GM12878 (cell line): Measurements from ENCODE around the gene ITGAL. TPM values are rescaled to one million over a fixed set of nuclear protein-coding genes. Genes with fewer than 3 reads are reported as not detected.

Source experiments
- BCL11A ChIP-seq: IDR thresholded peaks from 2 replicates; pipeline ENCODE4 v1.6.1; 2011; ENCODE audit warnings: low read depth, low read length
- E2F4 ChIP-seq: IDR thresholded peaks from 2 replicates; pipeline ENCODE4 v1.6.1; 2012; ENCODE audit warnings: low read depth, low read length, improper control_type of control experiment
- ESRRA ChIP-seq: IDR thresholded peaks from 2 replicates; pipeline ENCODE4 v1.6.1; 2012; ENCODE audit warnings: mild to moderate bottlenecking, low read length, improper control_type of control experiment
- EZH2 ChIP-seq: IDR thresholded peaks from 2 replicates; pipeline ENCODE4 v1.6.1; 2012; ENCODE audit warnings: low read depth, mild to moderate bottlenecking, control low read depth, inconsistent platforms, low read length, borderline replicate concordance; ENCODE audit not compliant: control insufficient read depth
- HDAC2 ChIP-seq: fragments of 200-600 bp; sonication (generic); IDR thresholded peaks from 2 replicates; pipeline ENCODE4 v1.6.1; 2017
- NFXL1 ChIP-seq: fragments of 450-650 bp; IDR thresholded peaks from 2 replicates; pipeline ENCODE4 v1.6.1; 2017; ENCODE audit warnings: antibody characterized with exemption, mild to moderate bottlenecking, borderline replicate concordance
- PBX3 ChIP-seq: IDR thresholded peaks from 2 replicates; pipeline ENCODE4 v1.6.1; 2011; ENCODE audit warnings: mild to moderate bottlenecking, low read depth, low read length, moderate library complexity; ENCODE audit not compliant: insufficient replicate concordance
- RAD21 ChIP-seq: IDR thresholded peaks from 2 replicates; pipeline ENCODE4 v1.6.1; 2011; ENCODE audit warnings: mild to moderate bottlenecking, low read depth, low read length, moderate library complexity; ENCODE audit not compliant: insufficient read depth
- RCOR1 ChIP-seq: conservative IDR thresholded peaks from 2 replicates; pipeline ENCODE4 v1.6.1; 2012; ENCODE audit warnings: low read depth, low read length, improper control_type of control experiment
- SIN3A ChIP-seq: IDR thresholded peaks from 2 replicates; pipeline ENCODE4 v1.6.1; 2012; ENCODE audit warnings: low read depth, low read length, improper control_type of control experiment
- SREBF2 ChIP-seq: IDR thresholded peaks from 2 replicates; pipeline ENCODE4 v1.6.1; 2012; ENCODE audit warnings: mild to moderate bottlenecking, low read length
- TBL1XR1 ChIP-seq: IDR thresholded peaks from 2 replicates; pipeline ENCODE4 v1.6.1; 2012; ENCODE audit warnings: low read depth, low read length, improper control_type of control experiment
- TCF7 ChIP-seq: IDR thresholded peaks from 2 replicates; pipeline ENCODE4 v1.6.1; 2014; ENCODE audit warnings: antibody characterized with exemption, borderline replicate concordance
- USF1 ChIP-seq: IDR thresholded peaks from 2 replicates; pipeline ENCODE4 v1.6.1; 2011; ENCODE audit warnings: borderline replicate concordance, low read depth, mild to moderate bottlenecking, moderate library complexity, mixed read lengths, low read length; ENCODE audit not compliant: insufficient read depth; ENCODE audit errors: extremely low read length
- ZBED1 ChIP-seq: IDR thresholded peaks from 2 replicates; pipeline ENCODE4 v1.6.1; 2016; ENCODE audit warnings: borderline replicate concordance
- polyA plus RNA-seq, 11 experiments: library from polyadenylated mRNA; depleted of rRNA in 4 of 11; unstranded in 6 of 11; stranded (reverse) in 5 of 11; fragments of >200 nt; fragmentation: Nextera tagmentation in 4 of 11; fragmentation: Illumina TruSeq in 1 of 11; extraction: Ambion mirVana in 4 of 11; extraction: Trizol in 1 of 11; gene quantifications; 1 replicate in 1 of 11; 2 replicates in 10 of 11; pipeline versions ENCODE4 v1.2.1 to v1.2.3, GENCODE V29; 2011 to 2016; ENCODE audit warnings: inconsistent platforms in 2 of 11, missing spikeins in 2 of 11, low read depth in 1 of 11
- total RNA-seq, 4 experiments: library from RNA; depleted of rRNA in 3 of 4; stranded (reverse); fragments of >200 nt in 3 of 4; fragmentation: Illumina TruSeq in 1 of 4; extraction: Trizol in 1 of 4; gene quantifications; 2 replicates each; pipeline versions ENCODE4 v1.2.1 to v1.2.3, GENCODE V29; 2013 to 2021
- TF ChIP-seq, protein P1 (sequence below): fragments of 450-650 bp; IDR thresholded peaks from 2 replicates; pipeline ENCODE4 v1.6.1; 2017; ENCODE audit warnings: mild to moderate bottlenecking, moderate library complexity
- TF ChIP-seq, protein P2 (sequence below): IDR thresholded peaks from 2 replicates; pipeline ENCODE4 v1.6.1; 2012; ENCODE audit warnings: low read depth, low read length, improper control_type of control experiment
- TF ChIP-seq, protein P3 (sequence below): fragments of 450-650 bp; formaldehyde crosslinking; IDR thresholded peaks from 2 replicates; pipeline ENCODE4 v1.5.0; 2022; ENCODE audit warnings: mild to moderate bottlenecking, missing genetic modification characterization

Gene ITGAL
- total and polyA plus RNA-seq, 10 of the 15 experiments (the other 5 are each of a cell fraction or from before 2014, with no cell fraction given), result 10.7 to 170 (median 96.9) TPM

- TF ChIP-seq USF1 (no peak), TCF7 (no peak), ESRRA (no peak), TBL1XR1 (peak; percentile 85), E2F4 (no peak), PBX3 (peak; percentile 81), HDAC2 (peak; percentile 87; the same call in 1 of the 2 replicates), SIN3A (peak; percentile 63; the same call in 1 of the 2 replicates), RAD21 (peak; percentile 3; the same call in 1 of the 2 replicates), RCOR1 (no peak), ZBED1 (peak; percentile 88), SREBF2 (no peak), BCL11A (peak; percentile 58), EZH2 (no peak), NFXL1 (no peak)
- TF ChIP-seq, protein P1, sequence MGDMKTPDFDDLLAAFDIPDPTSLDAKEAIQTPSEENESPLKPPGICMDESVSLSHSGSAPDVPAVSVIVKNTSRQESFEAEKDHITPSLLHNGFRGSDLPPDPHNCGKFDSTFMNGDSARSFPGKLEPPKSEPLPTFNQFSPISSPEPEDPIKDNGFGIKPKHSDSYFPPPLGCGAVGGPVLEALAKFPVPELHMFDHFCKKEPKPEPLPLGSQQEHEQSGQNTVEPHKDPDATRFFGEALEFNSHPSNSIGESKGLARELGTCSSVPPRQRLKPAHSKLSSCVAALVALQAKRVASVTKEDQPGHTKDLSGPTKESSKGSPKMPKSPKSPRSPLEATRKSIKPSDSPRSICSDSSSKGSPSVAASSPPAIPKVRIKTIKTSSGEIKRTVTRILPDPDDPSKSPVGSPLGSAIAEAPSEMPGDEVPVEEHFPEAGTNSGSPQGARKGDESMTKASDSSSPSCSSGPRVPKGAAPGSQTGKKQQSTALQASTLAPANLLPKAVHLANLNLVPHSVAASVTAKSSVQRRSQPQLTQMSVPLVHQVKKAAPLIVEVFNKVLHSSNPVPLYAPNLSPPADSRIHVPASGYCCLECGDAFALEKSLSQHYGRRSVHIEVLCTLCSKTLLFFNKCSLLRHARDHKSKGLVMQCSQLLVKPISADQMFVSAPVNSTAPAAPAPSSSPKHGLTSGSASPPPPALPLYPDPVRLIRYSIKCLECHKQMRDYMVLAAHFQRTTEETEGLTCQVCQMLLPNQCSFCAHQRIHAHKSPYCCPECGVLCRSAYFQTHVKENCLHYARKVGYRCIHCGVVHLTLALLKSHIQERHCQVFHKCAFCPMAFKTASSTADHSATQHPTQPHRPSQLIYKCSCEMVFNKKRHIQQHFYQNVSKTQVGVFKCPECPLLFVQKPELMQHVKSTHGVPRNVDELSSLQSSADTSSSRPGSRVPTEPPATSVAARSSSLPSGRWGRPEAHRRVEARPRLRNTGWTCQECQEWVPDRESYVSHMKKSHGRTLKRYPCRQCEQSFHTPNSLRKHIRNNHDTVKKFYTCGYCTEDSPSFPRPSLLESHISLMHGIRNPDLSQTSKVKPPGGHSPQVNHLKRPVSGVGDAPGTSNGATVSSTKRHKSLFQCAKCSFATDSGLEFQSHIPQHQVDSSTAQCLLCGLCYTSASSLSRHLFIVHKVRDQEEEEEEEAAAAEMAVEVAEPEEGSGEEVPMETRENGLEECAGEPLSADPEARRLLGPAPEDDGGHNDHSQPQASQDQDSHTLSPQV, result peak; percentile 77
- TF ChIP-seq, protein P2, sequence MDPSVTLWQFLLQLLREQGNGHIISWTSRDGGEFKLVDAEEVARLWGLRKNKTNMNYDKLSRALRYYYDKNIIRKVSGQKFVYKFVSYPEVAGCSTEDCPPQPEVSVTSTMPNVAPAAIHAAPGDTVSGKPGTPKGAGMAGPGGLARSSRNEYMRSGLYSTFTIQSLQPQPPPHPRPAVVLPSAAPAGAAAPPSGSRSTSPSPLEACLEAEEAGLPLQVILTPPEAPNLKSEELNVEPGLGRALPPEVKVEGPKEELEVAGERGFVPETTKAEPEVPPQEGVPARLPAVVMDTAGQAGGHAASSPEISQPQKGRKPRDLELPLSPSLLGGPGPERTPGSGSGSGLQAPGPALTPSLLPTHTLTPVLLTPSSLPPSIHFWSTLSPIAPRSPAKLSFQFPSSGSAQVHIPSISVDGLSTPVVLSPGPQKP, result peak; percentile 41; the same call in 1 of the 2 replicates
- TF ChIP-seq, protein P3, sequence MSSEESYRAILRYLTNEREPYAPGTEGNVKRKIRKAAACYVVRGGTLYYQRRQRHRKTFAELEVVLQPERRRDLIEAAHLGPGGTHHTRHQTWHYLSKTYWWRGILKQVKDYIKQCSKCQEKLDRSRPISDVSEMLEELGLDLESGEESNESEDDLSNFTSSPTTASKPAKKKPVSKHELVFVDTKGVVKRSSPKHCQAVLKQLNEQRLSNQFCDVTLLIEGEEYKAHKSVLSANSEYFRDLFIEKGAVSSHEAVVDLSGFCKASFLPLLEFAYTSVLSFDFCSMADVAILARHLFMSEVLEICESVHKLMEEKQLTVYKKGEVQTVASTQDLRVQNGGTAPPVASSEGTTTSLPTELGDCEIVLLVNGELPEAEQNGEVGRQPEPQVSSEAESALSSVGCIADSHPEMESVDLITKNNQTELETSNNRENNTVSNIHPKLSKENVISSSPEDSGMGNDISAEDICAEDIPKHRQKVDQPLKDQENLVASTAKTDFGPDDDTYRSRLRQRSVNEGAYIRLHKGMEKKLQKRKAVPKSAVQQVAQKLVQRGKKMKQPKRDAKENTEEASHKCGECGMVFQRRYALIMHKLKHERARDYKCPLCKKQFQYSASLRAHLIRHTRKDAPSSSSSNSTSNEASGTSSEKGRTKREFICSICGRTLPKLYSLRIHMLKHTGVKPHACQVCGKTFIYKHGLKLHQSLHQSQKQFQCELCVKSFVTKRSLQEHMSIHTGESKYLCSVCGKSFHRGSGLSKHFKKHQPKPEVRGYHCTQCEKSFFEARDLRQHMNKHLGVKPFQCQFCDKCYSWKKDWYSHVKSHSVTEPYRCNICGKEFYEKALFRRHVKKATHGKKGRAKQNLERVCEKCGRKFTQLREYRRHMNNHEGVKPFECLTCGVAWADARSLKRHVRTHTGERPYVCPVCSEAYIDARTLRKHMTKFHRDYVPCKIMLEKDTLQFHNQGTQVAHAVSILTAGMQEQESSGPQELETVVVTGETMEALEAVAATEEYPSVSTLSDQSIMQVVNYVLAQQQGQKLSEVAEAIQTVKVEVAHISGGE (CRISPR knock-in tag), result no peak
These were observed at the start of gene ITGAL (continued) for GRCh38 chr16:30472328-30472942.
